ENCODE data around the gene ACKR2.
"Not testable (repeated sequence)": the region's sequence is repeated elsewhere in the genome, so short reads cannot be mapped to it uniquely, and the experiment has no call there.

GRCh38 chr3:42811118-42811883, 2.1 kb downstream of the ACKR2 start:
- TF ChIP-seq EZH2phosphoT487 (IDR thresholded peaks at IDR 0.05; ENCODE audit: borderline replicate concordance); POLR2AphosphoS5 (IDR thresholded peaks at IDR 0.05; ENCODE audit: low read depth, low read length); EZH2 (IDR thresholded peaks at IDR 0.05); POLR2A (IDR thresholded peaks at IDR 0.05; ENCODE audit: borderline replicate concordance, extremely low read depth, insufficient read depth, insufficient read length); TCF7L2 (IDR thresholded peaks at IDR 0.05; ENCODE audit: borderline replicate concordance, extremely low read depth, insufficient read depth, insufficient read length); ELF1 (IDR thresholded peaks at IDR 0.05; ENCODE audit: borderline replicate concordance, low read depth); ZFX (IDR thresholded peaks at IDR 0.05); FOSL1 (IDR thresholded peaks at IDR 0.05; ENCODE audit: low read depth); CEBPB (IDR thresholded peaks at IDR 0.05; ENCODE audit: low read depth); SIN3A (IDR thresholded peaks at IDR 0.05; ENCODE audit: low read depth); RAD21 (IDR thresholded peaks at IDR 0.05; ENCODE audit: low read depth): not testable (repeated sequence)
- TF ChIP-seq, protein P1, sequence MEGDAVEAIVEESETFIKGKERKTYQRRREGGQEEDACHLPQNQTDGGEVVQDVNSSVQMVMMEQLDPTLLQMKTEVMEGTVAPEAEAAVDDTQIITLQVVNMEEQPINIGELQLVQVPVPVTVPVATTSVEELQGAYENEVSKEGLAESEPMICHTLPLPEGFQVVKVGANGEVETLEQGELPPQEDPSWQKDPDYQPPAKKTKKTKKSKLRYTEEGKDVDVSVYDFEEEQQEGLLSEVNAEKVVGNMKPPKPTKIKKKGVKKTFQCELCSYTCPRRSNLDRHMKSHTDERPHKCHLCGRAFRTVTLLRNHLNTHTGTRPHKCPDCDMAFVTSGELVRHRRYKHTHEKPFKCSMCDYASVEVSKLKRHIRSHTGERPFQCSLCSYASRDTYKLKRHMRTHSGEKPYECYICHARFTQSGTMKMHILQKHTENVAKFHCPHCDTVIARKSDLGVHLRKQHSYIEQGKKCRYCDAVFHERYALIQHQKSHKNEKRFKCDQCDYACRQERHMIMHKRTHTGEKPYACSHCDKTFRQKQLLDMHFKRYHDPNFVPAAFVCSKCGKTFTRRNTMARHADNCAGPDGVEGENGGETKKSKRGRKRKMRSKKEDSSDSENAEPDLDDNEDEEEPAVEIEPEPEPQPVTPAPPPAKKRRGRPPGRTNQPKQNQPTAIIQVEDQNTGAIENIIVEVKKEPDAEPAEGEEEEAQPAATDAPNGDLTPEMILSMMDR (IDR thresholded peaks at IDR 0.05 in 2 of 3, conservative IDR thresholded peaks at IDR 0.05 in 1 of 3; ENCODE audit: borderline replicate concordance in 1 of 3, insufficient read depth in 1 of 3, low read depth in 2 of 3, low read length in 2 of 3), result not testable (repeated sequence)
- TF ChIP-seq, protein P2, sequence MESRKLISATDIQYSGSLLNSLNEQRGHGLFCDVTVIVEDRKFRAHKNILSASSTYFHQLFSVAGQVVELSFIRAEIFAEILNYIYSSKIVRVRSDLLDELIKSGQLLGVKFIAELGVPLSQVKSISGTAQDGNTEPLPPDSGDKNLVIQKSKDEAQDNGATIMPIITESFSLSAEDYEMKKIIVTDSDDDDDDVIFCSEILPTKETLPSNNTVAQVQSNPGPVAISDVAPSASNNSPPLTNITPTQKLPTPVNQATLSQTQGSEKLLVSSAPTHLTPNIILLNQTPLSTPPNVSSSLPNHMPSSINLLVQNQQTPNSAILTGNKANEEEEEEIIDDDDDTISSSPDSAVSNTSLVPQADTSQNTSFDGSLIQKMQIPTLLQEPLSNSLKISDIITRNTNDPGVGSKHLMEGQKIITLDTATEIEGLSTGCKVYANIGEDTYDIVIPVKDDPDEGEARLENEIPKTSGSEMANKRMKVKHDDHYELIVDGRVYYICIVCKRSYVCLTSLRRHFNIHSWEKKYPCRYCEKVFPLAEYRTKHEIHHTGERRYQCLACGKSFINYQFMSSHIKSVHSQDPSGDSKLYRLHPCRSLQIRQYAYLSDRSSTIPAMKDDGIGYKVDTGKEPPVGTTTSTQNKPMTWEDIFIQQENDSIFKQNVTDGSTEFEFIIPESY (IDR thresholded peaks at IDR 0.05; ENCODE audit: extremely low read depth, insufficient replicate concordance, low read length), result not testable (repeated sequence)
- TF ChIP-seq, protein P3, sequence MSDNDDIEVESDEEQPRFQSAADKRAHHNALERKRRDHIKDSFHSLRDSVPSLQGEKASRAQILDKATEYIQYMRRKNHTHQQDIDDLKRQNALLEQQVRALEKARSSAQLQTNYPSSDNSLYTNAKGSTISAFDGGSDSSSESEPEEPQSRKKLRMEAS (IDR thresholded peaks at IDR 0.05), result not testable (repeated sequence)
